GM10266 (cell line): ENCODE data around the gene LRP1.

Experiments used
- DNase-seq: peaks from one replicate; pipeline ENCODE4 v3.0.0; 2012; ENCODE audit errors: extremely low spot score
- TF ChIP-seq, protein P1 (sequence below): IDR thresholded peaks from 2 replicates; pipeline ENCODE4 v1.5.1; 2012; ENCODE audit warnings: mild to moderate bottlenecking, low read depth; ENCODE audit not compliant: control insufficient read depth, insufficient read depth; ENCODE audit errors: missing control alignments

LRP1 gene

DNA sequence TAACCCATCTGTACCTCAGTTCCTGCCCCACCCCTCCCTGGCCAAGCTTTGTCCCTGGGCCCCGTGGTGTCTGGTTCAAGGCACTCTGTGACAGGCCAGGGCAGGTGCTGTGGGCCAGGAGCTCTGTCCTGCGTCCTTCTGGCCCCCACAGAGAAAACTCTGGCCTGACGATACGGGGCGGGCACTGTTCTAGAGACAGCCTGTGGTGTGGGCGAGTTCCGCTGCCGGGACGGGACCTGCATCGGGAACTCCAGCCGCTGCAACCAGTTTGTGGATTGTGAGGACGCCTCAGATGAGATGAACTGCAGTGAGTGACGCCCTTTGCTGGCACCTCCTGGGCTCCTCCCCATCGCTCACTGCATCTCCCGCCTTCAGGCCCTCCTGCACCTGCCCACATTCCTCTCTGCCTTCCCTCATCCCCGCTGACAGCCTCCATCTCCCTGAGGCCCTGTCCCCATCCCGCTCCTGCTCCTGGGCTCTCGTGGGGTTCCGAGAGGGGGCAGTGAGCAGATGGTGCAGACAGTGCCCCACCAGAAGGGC is 65.5 kb downstream of the LRP1 start:
- TF ChIP-seq, protein P1, sequence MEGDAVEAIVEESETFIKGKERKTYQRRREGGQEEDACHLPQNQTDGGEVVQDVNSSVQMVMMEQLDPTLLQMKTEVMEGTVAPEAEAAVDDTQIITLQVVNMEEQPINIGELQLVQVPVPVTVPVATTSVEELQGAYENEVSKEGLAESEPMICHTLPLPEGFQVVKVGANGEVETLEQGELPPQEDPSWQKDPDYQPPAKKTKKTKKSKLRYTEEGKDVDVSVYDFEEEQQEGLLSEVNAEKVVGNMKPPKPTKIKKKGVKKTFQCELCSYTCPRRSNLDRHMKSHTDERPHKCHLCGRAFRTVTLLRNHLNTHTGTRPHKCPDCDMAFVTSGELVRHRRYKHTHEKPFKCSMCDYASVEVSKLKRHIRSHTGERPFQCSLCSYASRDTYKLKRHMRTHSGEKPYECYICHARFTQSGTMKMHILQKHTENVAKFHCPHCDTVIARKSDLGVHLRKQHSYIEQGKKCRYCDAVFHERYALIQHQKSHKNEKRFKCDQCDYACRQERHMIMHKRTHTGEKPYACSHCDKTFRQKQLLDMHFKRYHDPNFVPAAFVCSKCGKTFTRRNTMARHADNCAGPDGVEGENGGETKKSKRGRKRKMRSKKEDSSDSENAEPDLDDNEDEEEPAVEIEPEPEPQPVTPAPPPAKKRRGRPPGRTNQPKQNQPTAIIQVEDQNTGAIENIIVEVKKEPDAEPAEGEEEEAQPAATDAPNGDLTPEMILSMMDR, result no peak

DNA sequence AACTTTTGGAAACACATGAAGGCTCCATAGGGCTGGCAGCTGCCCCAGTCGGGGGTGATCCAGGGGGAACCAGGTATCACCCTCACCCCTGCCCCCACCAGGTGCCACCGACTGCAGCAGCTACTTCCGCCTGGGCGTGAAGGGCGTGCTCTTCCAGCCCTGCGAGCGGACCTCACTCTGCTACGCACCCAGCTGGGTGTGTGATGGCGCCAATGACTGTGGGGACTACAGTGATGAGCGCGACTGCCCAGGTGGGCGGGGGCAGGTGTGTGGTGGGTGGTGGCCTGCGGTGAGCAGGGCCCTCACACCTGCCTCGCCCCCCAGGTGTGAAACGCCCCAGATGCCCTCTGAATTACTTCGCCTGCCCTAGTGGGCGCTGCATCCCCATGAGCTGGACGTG is 66.0 kb downstream of the LRP1 start:
- TF ChIP-seq, protein P1, result no peak
- no peak for DNase-seq

More for the DNA sequence above, 65.5 kb downstream of the LRP1 start:
- no peak for DNase-seq

DNA sequence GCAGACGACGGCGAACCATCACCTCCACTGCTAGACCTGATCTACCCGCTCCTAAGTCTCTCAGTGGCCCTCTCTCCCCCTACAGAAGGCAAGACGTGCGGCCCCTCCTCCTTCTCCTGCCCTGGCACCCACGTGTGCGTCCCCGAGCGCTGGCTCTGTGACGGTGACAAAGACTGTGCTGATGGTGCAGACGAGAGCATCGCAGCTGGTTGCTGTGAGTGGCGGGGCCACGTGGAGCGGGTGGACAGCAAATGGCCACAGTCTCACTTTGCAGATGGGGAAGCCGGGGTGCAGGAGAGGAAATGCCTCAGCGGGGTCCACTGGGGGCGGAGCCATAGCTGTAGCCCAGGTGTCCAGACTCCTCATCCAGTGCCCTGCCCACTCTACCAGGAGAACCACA is 66.9 kb downstream of the LRP1 start:
- TF ChIP-seq, protein P1, result no peak
- DNase-seq, result no peak

DNA sequence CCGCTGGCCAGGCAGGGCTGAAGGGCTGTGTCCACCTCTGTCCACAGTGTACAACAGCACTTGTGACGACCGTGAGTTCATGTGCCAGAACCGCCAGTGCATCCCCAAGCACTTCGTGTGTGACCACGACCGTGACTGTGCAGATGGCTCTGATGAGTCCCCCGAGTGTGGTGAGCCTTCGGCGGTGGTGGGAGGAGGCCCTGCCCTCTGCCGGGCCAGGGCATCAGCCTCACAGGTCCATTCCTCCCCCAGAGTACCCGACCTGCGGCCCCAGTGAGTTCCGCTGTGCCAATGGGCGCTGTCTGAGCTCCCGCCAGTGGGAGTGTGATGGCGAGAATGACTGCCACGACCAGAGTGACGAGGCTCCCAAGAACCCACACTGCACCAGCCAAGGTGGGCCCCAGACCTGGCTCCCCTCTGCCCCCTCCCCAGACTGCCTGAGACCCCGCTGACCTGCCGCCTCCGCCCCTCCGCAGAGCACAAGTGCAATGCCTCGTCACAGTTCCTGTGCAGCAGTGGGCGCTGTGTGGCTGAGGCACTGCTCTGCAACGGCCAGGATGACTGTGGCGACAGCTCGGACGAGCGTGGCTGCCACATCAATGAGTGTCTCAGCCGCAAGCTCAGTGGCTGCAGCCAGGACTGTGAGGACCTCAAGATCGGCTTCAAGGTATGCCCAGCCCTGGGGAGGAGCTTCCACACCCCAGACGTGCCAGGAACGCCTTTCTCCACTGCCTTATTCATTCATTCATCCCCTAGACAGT is 67.5 kb downstream of the LRP1 start:
- TF ChIP-seq, protein P1, result no peak
- DNase-seq, result no peak

DNA sequence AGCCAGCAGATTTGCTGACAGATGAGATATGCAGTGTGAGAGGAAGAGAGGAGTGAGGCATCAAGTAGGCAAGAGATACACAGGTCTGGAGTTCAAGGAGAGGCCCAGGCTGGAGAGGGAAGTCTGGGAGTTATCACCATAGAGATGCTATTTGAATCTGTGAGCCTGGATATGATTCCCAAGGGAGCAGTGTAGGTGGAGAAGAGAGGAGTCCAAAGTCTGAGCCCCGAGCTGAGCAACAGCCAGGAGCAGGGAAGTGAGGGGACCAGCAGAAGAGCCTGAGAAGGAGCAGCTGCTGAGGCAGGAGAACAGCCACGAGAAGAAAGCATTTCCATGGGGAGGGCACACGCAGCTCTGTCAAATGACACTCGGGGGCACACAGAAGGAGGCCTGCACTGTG is 68.2 kb downstream of the LRP1 start:
- TF ChIP-seq, protein P1, result no peak
- DNase-seq, result no peak

DNA sequence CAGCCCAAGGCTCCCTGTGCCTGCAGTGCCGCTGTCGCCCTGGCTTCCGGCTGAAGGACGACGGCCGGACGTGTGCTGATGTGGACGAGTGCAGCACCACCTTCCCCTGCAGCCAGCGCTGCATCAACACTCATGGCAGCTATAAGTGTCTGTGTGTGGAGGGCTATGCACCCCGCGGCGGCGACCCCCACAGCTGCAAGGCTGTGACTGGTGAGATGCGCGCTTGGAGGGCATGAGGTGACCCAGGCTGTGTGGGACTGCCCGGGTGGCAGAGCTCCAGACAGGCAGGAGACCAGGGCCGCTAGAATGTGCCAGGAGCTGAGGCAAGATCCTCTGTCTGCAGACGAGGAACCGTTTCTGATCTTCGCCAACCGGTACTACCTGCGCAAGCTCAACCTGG is 68.7 kb downstream of the LRP1 start:
- no peak for DNase-seq
- TF ChIP-seq, protein P1, result no peak

DNA sequence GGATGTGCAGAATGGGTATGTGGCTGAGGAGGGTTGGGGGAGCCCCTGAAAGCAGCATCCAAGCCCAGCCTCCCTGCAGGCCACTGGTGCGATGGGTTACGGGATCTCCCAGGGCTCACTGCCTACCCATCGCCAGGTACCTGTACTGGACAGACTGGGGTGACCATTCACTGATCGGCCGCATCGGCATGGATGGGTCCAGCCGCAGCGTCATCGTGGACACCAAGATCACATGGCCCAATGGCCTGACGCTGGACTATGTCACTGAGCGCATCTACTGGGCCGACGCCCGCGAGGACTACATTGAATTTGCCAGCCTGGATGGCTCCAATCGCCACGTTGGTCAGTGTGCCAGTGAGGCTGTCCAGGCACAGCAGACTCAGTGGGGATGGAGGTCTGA is 70.0 kb downstream of the LRP1 start:
- TF ChIP-seq, protein P1, result no peak

More for the DNA sequence above, 70.0 kb downstream of the LRP1 start:
- no peak for DNase-seq
